CD4-positive, alpha-beta T cell treated with Interferon gamma for 1 hour (primary cell): ENCODE results near the gene HELB.

Experiments
- DNase-seq: peaks from one replicate; pipeline ENCODE4 v3.0.0-alpha.2; 2020

The HELB gene

GRCh38 chr12:66304296-66304900, 2.1 kb downstream of the HELB start:
- DNase-seq, result no peak

GRCh38 chr12:66309606-66310005, 7.3 kb downstream of the HELB start:
- DNase-seq, result no peak

GRCh38 chr12:66312189-66312588, 9.9 kb downstream of the HELB start:
- no peak for DNase-seq

- no peak for DNase-seq
Measured at GRCh38 chr12:66314278-66314677, 12.0 kb downstream of the HELB start.

DNA sequence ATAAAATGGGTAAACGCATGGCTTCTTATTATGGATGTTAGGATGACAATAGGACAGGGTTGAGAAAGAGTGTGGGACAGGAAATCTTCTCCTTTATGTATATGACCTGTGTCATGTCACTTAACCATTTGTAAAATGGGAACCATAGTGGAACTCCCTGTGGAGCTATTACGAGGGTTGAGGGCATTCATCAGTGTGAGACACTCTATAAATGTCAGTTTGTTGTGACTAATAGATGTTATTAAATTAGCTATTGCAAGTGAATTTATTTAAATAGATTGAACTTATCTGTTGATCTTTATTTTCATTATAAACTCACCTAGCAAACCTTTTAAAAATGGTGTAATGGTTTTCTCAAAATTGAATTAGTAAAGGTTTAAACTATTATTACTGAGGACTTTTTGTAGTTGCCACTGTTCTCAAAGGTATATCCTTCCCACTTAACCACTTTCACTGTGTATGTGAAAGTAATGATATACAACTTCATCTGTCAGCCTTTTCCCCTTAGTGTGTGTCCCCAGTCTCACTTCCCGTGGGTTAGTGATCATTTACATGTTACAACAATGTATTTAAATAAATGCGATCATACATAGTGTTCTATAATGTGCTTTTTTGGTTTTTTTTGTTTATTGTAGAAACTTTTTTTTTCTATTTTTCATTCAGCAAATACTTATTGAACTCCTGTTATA, 17.1 kb downstream of the HELB start:
- DNase-seq, result no peak

DNA sequence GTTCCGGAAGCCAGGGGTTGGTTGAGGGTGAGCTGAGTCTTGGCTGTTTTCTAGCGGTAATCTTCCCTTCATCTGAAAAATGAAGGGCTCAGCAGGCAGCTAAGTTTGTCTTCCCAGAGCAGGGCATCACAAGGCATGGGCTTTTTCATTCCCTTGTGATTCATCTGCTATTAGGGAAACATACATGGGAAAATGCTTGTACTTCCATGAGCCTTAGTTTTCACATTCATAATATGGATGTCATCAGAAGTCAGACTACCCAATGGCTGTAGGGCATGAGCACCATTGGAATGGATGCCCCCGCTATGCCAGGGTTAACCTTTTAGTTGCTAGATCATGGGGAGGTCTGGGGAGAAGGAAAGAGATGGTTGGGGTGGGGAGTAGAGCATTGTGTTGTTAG, 18.7 kb downstream of the HELB start:
- DNase-seq, result no peak

DNA sequence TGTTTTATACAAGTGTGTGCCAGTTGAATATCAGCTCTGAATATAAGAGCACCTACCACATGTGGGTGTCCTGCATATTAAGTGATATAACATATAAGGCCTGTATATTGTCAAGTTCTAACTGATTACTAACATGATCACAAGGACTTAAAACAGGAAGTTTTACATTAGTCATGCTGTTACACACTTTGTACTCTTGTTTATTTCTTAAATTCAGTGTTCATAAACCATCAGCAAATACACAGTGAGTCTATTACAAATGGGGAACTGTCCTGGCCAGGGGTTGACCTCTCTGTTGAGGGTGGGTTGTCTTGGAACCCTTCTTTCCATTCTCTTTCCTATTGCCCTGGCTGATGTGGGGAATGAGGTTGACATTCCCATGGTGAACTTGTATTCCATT, 19.1 kb downstream of the HELB start:
- no peak for DNase-seq

- DNase-seq, result no peak
Measured at GRCh38 chr12:66323017-66323416, 20.7 kb downstream of the HELB start.

DNA sequence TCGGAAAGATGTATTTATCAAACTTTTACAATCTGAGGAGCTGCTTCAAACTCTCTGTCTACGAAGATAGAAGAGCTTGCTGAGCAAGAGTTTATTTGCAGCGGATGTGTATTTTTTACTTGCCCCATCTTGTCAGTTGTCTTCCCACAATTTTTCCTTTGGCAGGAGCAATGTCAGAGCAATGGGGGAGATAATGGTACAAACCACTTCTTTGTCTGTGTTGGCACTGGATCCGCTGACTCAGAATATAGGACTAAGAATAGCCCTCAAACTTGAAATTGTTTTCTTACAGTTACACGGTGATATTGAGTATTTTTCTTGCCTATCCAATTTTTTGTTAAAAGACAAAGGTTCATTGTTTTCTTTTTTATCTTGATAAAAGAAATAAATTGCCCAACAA, 27.6 kb downstream of the HELB start:
- DNase-seq, result no peak

DNA sequence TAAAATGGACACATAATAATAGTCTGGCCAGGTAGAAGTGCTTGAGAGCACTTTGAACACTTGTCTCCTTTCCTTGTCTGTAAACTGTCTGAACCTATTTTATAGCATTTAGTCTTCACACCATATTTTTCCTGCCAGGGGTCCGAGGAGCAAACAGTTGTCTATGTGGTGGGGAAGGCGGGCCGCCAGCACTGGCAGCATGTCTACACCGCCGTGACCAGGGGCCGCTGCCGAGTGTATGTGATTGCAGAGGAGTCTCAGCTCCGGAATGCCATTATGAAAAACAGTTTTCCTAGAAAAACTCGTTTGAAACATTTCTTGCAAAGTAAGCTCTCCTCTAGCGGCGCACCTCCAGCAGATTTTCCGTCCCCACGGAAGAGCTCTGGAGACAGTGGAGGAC, 28.7 kb downstream of the HELB start:
- no peak for DNase-seq

DNA sequence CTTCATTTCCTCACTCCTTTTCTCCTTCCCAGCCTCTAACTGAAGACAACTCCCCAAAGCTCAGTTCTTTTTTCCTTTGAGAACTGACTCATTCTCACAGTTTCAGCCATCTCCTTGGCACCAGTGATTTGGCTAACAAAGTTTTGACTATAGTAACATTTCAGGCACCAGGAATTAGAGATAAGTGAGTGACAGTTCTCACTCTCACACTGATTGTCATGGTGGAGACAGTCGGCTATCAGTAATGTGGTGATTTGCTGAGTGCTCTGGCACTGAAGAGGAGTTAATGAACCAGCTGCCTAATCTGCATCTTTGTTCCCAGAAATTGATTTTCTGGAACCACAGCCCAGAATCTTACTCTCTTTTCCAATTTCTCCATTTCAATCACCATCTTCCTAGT, 29.5 kb downstream of the HELB start:
- no peak for DNase-seq

- no peak for DNase-seq
Measured at GRCh38 chr12:66335746-66336145, 33.5 kb downstream of the HELB start.

GRCh38 chr12:66337381-66338010, 35.2 kb downstream of the HELB start:
- no peak for DNase-seq

GRCh38 chr12:66340131-66340530, 37.8 kb downstream of the HELB start:
- DNase-seq, result no peak

- no peak for DNase-seq
Measured at GRCh38 chr12:66341126-66341525, 38.8 kb downstream of the HELB start.

- no peak for DNase-seq
Measured at GRCh38 chr12:66345212-66345611, 42.9 kb downstream of the HELB start.

DNA sequence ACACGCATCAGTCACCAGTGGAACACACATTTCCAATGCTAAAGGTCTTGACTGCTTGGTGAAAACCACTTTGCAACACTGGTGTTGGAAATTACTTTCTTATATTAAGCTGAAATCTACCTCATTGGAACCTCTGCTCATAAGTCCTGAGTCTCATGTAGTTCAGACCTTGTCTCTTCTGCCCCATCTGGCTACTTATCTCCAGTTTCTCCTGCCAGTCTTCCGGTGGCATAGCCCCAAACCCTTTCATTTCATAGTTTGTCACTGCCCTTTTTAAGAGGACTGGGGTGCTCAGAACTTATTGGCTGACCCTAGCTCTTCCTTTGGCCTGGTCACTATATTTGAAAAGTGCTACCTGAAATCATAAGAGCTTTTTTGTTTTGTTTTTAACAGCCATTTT, 43.7 kb downstream of the HELB start:
- no peak for DNase-seq

DNA sequence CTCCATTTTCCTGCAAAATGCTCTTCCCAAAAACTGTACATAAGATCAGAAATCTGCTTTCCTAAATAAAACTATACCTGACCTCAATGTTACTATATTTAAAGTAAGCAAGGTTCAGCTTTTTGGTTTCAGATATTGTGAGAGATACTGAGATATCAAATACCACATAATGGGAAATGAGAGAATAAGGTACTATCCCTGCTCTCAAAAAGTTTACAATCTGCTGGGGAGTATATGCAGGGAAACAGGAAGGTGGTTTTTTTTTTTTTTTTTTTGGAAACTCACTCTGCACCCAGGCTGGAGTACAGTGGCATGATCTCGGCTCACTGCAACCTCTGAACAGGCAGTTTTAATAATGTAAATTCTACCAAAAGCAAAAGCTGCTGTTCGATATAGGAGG, 49.0 kb downstream of the HELB start:
- DNase-seq, result no peak

GRCh38 chr12:66352197-66352596, 49.9 kb downstream of the HELB start:
- peak; percentile 13 for DNase-seq

- no peak for DNase-seq
Measured at GRCh38 chr12:66352899-66353298, 50.6 kb downstream of the HELB start.

- DNase-seq, result no peak
Measured at GRCh38 chr12:66354291-66354690, 52.0 kb downstream of the HELB start.

DNA sequence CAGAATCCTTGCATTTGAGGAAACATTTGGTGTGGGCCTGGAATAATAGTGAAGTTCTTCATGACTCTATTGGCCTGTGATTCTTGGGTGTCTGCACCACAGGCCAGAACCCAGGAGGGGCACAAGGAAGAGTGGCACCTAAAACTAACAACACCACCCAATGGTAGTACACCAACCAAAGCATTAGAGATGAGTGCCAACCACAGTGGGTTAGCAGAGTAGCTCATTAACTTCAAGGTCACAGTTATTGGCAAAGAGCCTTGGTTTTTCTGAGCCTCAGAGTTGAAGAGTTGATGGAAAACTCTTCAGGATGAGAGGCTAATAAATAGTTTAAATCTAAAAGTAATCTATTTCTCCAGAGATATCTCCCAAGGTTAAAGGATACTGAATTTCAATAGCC, 57.0 kb downstream of the HELB start:
- DNase-seq, result no peak

- DNase-seq, result no peak
Measured at GRCh38 chr12:66361703-66362102, 59.4 kb downstream of the HELB start.

DNA sequence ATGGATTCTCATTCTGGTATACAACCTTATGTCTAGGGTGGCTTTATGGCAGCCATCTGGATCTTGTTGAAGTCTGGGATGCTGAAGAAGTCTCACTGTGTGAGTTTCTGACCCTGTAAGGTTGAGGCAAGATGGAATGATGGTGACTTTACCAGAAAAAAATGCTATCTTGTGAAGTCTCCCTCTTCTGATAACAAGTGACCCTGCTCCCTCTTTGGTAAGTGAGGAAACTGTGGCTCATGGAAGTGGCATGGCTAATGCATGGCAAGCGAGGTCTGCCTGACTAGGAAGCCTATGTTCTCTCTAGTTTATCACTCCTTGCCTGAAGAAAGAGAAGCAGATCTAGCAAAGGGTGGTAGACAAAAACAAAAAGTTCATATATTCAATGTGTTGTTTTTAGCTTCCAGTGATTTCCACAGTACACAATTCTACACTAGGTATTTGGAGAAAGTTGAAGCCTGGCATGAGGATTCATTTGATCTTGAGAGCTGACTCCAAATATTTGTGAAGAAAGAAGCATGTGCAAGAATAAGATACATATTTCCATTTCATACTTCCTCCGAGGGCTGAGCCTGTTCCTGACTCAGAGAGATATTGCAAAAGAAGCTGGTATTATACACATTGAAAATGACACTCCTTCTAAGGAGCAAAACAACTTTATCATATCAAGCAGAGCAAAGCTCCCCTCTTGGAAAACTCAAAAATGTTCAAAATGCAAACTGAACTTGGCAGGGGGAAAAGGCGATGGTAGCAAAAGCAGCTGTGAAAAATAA, 63.6 kb downstream of the HELB start:
- no peak for DNase-seq
